ENCODE measurements around the gene CCDC14.

GRCh38 chr3:123951522-123952447, 9.2 kb downstream of the CCDC14 start:
- TF ChIP-seq, protein P1, sequence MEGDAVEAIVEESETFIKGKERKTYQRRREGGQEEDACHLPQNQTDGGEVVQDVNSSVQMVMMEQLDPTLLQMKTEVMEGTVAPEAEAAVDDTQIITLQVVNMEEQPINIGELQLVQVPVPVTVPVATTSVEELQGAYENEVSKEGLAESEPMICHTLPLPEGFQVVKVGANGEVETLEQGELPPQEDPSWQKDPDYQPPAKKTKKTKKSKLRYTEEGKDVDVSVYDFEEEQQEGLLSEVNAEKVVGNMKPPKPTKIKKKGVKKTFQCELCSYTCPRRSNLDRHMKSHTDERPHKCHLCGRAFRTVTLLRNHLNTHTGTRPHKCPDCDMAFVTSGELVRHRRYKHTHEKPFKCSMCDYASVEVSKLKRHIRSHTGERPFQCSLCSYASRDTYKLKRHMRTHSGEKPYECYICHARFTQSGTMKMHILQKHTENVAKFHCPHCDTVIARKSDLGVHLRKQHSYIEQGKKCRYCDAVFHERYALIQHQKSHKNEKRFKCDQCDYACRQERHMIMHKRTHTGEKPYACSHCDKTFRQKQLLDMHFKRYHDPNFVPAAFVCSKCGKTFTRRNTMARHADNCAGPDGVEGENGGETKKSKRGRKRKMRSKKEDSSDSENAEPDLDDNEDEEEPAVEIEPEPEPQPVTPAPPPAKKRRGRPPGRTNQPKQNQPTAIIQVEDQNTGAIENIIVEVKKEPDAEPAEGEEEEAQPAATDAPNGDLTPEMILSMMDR (conservative IDR thresholded peaks at IDR 0.05; ENCODE audit: low read length) = no peak
- no peak for TF ChIP-seq EZH2phosphoT487 (IDR thresholded peaks at IDR 0.05; ENCODE audit: borderline replicate concordance)
